Occipital lobe (tissue), 2 donors: ENCODE measurements around the gene SORCS3. TPM values are rescaled to one million over a fixed set of nuclear protein-coding genes. Genes with fewer than 3 reads are reported as not detected.

Experiments
- DNase-seq: peaks from one replicate; lab custom pipeline; 2025; lab: John Stamatoyannopoulos, UW
- total RNA-seq: library from RNA; depleted of rRNA; stranded (reverse); fragments of >200 nt; gene quantifications from one replicate; pipeline ENCODE4 v1.2.3, GENCODE V29; 2014

The SORCS3 gene
- total RNA-seq, 1 donor from 2014 or later: 23.7 TPM

DNA sequence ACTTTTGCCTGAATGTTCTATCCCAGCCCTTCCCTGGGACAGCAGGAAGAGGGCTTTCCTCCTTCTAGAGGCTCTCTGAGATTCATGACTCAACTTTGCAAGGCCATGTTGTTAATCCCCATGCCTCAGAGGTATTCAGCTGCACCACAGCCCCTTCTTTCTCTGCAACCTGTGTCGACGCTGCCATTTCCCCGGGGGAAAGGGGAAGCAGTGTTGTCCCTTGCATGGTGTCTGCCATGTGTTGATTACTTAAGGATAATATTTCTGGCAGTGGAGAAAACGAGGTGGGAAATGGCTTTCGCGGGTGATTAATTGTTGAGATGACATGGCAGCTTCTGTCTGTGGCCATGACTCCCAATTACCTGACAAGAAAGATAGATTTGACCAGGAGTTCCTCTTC is 133.1 kb downstream of the SORCS3 start:
- no peak for DNase-seq

DNA sequence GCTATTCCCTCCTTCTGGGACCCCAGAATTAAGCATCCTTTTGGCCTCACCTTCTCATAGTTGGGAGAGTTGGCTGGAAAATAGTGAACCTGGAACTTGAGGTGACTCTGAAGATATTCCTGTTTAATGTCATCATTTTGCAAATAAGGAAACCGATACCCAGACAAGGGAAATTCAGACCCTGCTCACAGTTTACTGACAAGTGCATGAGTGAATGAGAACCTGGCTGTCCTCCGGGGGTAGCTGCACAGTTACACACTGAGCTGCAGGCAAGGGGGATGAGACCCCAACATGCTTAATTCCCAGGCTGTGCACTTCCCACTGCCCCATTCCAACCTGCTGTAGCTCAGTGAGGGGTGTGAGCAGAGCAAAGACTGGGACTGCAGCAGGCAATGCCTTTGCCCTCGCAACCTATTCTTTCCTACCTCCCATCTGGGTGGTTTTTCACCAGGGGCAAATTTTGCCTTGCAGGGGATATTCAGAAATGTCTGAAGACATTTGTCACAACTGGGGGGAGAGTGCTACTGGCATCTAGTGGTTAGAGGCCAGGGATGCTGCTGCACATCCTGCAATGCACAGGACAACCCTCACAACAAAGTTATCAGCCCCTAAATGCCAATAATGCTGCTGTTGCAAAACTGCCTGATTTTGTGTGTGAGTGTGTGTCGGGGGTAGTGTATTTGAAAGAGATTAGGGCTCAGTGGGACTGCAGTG is 136.2 kb downstream of the SORCS3 start:
- DNase-seq: no peak

DNA sequence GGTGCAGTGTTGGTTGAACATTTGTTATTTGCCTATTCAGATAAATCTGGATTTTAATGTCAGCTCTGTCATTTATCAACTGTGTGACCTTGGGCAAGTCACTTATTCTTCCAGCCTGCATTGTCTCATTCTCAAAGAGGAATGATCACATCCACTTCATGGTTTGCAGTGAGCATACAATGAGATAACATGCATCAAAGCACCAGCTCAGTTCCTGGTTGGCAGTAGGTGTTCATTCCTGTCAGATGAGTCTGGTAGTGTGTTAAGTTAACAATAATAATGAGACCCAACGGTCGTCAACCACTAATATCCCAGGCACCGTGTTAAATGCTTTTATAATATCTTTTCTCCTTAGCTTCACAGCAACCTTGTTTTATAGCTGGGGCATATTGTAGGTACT is 137.3 kb downstream of the SORCS3 start:
- DNase-seq: no peak

DNA sequence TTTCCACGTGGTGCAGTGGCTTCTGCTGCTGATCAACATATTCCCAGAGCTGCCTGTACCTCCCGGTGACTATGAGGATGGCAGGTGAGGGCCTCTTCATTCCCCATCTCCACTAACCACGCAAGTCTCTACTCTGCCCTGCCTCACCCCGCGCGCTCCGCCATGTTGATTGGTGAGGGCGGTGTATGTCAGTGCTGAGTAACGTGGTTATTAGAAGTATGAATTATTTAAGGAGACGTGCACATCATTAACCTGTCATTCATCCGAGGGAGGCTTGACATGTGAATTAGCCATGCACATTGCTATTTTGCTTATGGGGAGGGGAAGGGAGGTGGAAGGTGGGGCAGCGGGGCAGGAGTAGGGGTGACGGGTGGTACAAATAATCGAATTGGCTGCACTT is 138.6 kb downstream of the SORCS3 start:
- no peak for DNase-seq

DNA sequence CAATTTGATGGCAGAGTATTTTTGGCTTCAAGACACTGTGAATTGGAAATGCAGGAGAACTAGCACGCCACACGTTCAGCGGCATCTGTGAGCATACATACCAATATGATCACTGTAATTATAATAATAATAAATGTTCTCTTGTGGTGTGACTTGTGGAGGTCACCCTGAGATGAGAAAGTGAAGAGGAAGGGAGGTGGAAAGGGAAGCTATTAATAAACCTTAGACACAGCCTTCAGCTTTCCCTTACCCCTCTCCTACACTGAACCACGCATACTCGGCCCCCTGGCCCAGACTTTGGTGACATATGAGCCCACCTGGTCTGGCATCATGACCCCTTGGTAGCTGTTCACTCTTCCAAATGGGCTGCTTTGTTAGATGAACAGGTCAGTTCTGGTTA is 139.1 kb downstream of the SORCS3 start:
- no peak for DNase-seq

DNA sequence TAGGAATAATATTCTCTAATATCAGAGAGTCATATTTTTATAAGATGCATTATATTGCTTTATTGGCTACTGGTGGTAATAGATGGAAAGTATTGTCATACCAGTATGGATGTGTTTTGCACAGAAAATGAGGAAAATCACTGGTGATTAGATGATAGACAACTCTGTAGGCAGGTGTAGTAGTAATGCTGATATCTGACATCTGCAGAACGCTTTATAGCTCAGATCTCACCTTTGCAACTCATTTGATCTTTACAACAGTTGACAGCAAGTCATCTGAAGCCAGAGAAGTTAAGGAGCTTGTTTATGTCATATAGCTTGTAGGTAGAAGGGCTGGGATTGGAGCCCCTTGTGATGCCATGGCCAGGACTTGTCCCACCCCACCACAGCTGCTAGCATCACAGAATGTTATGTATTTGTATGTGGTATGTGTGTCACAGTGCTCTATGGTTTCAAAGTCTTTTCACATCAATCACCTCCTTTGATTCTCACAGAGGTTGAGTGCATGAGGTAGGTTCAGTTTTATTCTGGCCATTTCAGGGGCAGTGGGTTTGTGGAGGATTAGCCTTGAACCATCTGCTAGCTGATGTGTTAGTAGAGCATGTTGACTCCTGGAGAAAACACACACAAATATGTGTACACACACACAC is 140.0 kb downstream of the SORCS3 start:
- no peak for DNase-seq

DNA sequence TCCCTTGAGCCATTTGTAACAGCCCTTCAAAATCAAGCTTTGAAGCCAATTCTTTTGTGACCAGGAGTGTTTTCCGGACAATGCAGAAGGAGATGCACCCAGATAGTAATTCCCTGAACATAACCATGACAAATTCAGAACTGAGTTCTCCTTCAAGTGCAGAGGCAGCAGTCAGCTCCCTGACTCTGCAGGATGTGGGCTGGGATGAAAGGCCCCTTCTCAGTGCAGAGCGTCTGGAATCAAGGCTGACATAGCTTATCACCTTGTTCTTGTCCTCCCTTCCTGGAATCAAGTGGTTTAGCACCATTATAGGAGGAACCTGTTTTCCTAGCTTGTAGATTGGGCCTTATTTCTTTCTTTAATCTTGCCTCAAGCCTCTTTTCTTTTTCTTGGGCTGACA is 143.4 kb downstream of the SORCS3 start:
- DNase-seq: no peak

DNA sequence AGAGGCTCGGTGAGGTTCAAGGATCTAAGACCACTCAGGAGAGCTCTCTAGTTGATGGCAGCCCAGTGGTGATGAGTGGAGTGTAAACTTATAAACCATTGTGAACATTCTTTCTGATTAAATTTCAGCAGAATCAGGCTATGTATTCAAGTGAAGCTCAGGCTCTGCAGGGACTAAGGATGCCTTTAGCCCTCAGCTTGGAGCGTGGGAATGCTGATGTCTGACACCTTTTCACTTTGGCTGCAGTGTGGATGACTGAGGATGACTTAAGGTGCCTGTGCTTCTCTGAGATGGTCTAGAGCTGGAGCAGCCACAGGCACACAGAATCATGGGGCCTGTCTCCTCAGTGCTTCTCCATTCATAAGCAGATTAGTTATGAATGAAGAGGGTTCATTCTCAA is 150.4 kb downstream of the SORCS3 start:
- no peak for DNase-seq

DNA sequence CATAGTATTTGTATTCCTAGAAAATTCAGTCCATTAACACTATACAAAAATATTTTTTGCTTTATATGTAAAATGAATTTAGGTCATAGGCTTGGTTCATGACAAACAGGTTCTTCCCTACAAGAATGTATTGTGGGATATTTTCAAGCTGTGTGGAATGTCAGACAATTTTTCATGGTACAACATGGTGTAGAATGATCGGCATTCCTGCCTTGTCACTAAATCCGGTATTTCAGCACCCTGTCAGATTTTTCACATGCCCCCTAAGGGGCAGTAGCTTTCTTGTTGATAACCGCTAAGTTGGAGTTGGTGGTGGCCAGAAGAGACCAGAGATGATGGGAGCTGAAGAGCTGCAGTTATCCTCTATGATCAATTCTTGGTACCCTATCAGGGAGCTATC is 154.3 kb downstream of the SORCS3 start:
- no peak for DNase-seq

DNA sequence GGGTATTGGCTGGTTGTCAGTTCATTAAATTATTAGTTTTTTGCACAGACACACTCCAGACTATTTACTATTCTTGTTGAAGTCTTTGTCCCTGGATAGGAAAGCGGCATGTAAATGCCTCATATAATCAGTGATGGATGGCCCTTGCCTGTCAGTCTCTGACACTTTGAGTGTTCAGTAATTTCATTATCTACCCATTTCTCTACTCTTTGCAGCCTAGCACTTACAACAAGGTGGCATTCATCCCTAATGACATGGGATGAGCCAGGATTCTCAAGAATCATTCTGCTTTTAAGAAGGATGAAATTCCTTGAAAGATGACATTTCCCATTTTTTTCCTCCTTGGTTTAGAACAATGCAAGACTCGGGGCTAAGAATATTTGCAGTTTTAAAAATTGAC is 155.7 kb downstream of the SORCS3 start:
- no peak for DNase-seq

DNA sequence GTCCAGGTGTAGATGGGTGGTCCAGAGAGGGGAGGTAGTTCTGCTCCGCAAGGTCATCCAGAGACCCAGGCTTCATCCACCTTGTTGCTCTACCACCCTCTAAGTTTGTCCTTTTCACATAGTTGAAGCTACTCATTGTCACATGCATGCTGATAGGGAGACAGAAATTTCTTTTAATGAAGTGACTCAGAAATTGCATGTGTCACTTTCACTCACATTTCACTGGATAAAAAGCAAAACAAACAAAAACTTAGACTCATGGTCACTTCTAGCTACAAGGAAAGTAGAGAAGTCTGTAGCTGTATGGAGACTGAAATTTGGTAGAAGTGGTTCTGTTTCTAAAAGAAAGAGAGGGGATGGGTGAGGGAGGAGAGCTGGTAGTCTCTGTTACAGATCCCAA is 161.9 kb downstream of the SORCS3 start:
- DNase-seq: no peak

DNA sequence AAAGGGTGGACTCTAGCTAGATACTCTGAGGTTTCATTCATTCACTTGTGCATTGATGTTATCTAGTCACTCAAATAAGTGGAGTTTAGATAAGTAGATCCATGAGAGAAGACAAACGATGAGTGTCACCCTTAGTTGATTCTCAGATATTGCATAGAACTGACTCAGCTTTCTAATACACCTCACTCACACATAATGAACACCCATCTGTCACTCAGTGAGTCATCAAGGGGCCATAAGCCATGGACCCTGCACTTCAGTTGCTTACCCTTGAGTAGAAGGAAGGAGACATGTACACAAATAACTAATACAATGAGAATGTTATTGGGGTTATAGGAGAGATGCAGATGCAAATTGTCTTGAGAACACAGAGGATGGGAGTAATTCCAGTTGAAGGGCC is 163.8 kb downstream of the SORCS3 start:
- no peak for DNase-seq

DNA sequence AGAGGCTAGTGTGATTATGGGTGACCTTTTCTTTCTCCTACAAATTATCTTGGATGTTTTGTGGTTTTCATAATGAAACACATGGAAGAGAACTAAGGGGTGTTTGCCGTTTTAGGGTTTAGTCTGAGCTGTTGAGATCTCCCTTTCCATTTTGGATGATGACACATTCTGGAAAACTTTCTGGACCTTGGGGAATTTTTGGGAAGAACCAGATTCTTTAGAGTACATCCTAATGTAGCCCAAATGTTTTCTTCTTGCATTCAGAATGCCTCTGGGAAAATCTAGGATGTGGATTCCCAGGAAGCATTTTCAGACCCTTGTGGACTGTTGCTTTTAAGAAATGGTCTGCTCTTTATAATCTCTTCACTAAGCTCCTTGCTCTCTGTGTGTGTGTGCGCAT is 165.7 kb downstream of the SORCS3 start:
- no peak for DNase-seq

DNA sequence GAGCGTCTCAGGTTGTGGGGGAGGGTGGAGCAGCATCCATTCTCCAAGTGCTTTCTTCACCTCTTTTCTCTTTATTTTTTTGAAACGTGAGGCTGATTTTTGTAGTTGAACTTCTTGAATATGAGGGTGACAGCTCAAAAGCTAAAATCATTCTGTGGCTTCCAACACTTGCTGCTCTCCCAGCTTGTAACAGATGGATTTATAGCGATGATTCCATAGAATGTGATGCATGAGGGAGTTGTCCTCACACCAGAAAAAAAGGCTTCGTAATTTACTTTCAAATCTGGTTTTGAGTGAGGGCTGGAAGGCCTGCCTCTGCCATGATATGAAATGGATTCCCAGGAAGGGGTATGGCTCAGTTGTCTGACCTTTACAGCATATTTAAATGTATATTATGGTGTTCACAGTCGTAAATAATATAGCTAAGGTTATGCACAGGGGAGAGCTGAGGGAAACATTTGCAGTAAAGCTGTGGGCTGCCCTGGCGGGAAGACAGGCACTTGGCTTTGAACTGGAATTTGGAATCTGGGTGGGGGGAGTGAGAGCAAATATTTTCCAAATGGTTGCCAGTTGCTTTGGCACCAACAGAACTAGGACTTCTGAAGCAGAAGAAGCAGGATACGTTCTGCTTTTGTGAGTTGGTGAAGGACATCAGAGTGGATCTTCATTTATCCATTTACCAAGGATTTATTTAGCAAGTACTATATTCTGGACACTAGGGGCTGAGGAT is 166.7 kb downstream of the SORCS3 start:
- no peak for DNase-seq

DNA sequence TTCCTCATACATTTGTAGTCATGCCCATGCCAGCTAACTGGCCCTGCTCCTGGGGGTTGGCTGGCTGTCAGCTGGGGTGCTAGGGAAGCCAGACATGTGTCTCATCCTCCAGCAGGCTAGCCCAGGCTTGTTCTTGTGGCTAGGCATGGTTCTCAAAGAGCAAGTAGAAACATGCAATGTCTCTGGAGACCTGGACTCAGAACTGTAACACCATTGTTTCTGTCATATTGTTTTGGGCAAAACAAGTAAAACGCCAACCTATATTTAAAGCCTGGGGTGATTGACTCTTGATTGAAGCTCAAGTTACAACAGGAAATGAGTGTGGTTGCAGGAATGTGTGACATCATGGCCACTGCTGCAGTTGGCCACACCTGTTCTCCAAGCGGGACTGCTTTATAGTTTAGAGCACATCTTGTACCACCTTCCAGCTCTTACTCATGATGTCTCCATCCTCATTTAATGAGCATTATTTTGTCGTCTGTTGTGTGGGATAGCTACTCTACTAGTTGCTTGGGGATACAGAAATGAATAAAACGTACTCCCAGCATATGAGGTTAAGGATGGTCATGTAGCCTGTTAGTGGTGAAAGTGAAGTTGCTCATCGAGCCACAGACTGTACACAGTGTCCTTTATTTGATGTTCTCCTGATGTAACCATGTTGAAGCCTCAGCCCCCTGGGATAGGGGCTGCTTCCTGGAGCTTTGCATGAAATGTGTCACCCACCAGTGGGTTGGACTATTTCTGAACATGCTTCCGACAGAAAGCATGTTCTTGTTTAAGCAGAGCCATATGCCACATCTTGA is 168.4 kb downstream of the SORCS3 start:
- no peak for DNase-seq

DNA sequence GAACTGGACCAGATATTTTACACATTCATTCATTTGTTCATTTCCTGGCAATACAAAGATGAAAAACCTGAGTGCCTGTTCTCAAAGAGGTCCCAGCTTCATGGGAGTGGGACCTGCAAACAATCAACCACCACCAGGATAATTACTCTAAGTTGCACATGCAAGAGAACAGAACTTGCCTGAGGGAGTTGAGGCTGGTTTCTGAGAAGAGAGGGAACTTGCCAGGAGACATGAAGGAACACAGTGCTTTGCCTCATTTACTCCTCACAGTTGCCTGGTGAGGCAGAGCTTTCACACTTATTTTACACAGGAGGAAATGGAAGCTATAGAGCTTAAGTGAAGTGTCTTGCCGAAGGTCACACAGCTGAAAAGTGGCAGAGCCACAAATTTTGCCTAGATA is 170.1 kb downstream of the SORCS3 start:
- no peak for DNase-seq

DNA sequence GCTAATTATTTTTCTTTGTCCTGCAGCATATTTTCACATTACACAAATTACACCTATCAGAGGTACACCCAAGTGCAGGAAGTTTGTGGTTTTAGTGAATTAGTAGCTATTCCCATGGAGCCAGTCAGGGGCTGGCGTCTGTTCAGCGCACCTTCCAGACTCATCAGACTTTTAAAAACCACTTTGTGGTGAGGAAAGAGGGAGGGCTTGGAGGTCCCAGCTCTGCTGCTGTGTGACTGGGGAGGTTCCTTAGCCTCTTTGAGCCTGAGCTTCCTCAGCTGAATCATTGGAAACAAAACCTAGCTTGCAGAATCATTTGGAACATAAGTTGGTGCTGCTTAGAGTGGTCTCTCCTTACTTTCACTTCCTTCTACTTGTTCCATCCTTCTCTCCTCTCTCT is 175.4 kb downstream of the SORCS3 start:
- no peak for DNase-seq

DNA sequence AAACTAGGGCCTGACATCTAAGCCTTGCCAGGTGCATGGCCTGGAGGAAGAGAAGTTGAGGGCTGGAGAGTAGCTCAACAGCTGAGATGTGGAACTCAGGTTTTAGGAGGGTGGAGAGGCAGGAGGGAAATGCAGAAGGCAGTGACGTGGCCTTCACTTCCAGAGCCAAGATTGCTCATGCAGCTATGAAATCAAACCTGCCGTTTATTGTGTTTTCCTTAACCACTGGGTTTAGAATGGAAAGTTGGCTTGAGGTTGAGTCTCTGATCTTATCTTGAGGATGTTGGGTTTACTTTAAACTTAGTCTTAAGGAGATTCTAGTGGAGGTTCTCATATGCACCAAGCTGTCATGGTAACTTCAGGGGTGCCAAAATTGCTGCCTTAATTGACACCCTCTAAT is 178.6 kb downstream of the SORCS3 start:
- DNase-seq: no peak

DNA sequence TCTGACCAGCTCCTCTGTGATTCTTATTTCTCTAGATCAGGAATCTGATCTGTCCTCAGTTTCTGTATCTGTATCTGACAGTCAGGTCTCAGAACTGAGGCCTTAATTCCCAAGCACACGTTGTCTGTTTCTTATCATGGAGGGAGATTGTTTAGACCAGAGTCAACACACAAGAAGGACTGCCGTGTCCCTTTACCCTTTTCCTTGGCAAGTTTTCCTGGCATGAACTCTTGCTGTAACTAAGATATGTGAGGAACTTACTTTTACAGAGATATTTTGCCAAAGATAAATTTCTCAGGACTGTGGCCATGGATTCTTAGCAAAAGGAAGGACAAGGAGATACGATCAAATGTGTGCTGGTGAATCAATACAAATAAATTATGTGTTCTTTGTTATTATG is 181.0 kb downstream of the SORCS3 start:
- DNase-seq: no peak

DNA sequence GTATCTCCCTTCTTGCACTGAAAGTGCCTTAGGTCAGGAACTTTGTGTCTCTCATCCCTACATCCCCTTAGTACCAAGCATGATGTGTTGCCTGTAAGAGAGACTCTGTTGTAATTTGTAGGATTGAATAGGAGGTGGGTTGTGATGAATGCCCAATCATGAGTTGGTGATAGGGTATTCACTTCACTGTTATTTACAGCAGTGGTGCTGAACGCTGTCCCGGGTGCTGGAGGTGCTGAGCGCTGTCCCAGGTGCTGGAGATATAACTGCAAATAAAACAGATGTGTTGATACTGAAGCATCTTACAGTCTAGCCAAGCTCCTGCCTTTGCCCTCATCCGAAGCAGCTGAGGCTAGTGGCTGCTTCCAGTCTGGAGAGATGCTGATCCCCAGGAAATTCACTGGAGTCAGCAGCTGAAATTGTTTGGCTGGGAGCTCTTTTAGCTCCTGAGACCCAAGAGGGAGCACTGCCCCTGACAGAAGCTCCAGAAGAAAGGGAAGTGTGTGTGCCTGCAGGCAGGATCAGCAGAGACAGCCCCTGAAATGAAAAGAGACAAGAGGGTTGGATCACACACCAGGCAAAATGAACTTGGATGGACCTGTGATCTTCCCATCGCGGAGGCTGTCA is 183.4 kb downstream of the SORCS3 start:
- DNase-seq: no peak

DNA sequence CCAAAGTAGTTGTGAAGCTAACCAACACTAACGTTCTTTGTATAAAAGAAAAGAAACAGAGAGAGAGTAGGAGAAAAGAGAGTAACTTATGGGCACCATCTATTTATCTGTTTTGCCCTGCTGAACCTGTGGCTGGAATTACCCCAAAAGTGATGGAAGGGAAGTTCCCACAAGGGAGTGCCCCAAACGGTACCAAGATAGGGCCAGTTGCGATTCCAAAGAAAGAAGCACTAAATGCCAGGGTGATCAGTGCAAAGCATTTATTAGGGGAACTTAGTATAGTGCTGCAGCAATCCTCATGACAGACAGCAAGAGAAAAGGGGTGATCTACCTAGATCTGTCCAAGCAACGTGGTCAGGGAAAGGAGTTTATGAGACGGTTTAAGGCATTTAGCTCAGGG is 190.2 kb downstream of the SORCS3 start:
- no peak for DNase-seq

DNA sequence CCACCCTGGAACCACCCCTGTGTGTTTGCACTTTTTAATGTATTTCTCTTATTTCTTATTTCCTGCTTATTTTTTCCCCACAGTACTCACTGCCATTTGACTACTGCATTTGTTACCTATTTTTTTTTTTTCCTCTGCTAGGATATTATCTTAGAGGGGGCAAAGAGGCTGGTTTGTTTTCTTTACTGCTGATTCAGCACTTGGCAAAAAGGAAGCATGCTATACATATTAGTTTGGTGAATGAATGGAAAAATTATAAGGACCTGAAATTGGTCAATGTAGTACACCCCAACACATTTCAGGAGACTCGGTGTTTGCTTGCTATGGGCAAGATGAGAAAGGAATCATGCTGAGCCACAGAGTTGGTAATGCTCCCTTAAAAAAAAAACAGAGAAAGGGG is 193.5 kb downstream of the SORCS3 start:
- DNase-seq: no peak
